ENCODE measurements around the gene ADAMTS6. TPM values are rescaled to one million over a fixed set of nuclear protein-coding genes. Genes with fewer than 3 reads are reported as not detected.

Gene ADAMTS6
- polyA plus RNA-seq, 3 donors: 0.01 TPM; not detected in 2

GRCh38 chr5:65248896-65249295, 232.8 kb downstream of the ADAMTS6 start:
- no peaks in the 10 kb centered on the region for H3K27me3 Mint-ChIP-seq (ENCODE audit: low read depth in 3 of 3)
- intact Hi-C loops (cut with micrococcal nuclease): no loop called here
- Histone ChIP-seq H3K4me2 (replicated peaks; ENCODE audit: extremely low read depth, low read length, poor library complexity, severe bottlenecking) (no peak overlapping the region), H3K36me3 (replicated peaks in 1 of 2; ENCODE audit: control insufficient read depth in 1 of 2, insufficient read depth in 2 of 2, low read length in 2 of 2) (no peaks in the 10 kb centered on the region), H4K20me1 (ENCODE audit: insufficient read depth, low read length) (no peaks in the 10 kb centered on the region), H3K4me1 (ENCODE audit: control insufficient read depth in 1 of 2, insufficient read depth in 2 of 2, low read length in 2 of 2) (no peaks in the 10 kb centered on the region), H2AFZ (ENCODE audit: insufficient read depth, low read depth, low read length, poor library complexity, severe bottlenecking) (no peak overlapping the region), H3K79me2 (ENCODE audit: insufficient read depth, low read length) (no peaks in the 10 kb centered on the region), H3K9me3 (replicated peaks in 1 of 2; ENCODE audit: control insufficient read depth in 1 of 2, insufficient read depth in 1 of 2, low read length in 2 of 2) (no peaks in the 10 kb centered on the region), H3K27me3 (ENCODE audit: control insufficient read depth in 2 of 2, insufficient read depth in 2 of 2, low read length in 2 of 2) (no peaks in the 10 kb centered on the region), H3K4me3 (replicated peaks in 1 of 3; ENCODE audit: low read depth in 2 of 3, low read length in 3 of 3) (no peak overlapping the region), H3K9ac (ENCODE audit: insufficient read depth, low read length, poor library complexity, severe bottlenecking) (no peak overlapping the region), H3K27ac (ENCODE audit: low read depth in 1 of 2, low read length in 2 of 2) (no peak overlapping the region)
- H3K4me3 Mint-ChIP-seq: no peak overlapping the region
- peaks cover 0 to 3% (median 0%) of the 10 kb centered on the region in 7 donors for H3K9me3 Mint-ChIP-seq
- H3K27ac Mint-ChIP-seq: no peak overlapping the region
- H3K36me3 Mint-ChIP-seq: no peaks in the 10 kb centered on the region
- 60% methylated on average over 1 of the region's 4 CpGs for WGBS (ENCODE audit: insufficient coverage)
- H3K4me1 Mint-ChIP-seq: no peaks in the 10 kb centered on the region
- TF ChIP-seq CTCF (IDR thresholded peaks at IDR 0.05): no peak
- no peak for DNase-seq

- no peaks in the 10 kb centered on the region for H3K36me3 ChIP-seq (replicated peaks in 1 of 2; ENCODE audit: control insufficient read depth in 1 of 2, insufficient read depth in 2 of 2, low read length in 2 of 2)
- H3K9ac ChIP-seq (ENCODE audit: insufficient read depth, low read length, poor library complexity, severe bottlenecking): no peak overlapping the region
- H3K27ac ChIP-seq (ENCODE audit: low read depth in 1 of 2, low read length in 2 of 2): no peak overlapping the region
- no peak overlapping the region for H2AFZ ChIP-seq (ENCODE audit: insufficient read depth, low read depth, low read length, poor library complexity, severe bottlenecking)
- peaks cover 0 to 3% (median 0%) of the 10 kb centered on the region in 7 donors for H3K9me3 Mint-ChIP-seq
- intact Hi-C loops (cut with micrococcal nuclease): no loop called here
- no peak overlapping the region for H3K4me2 ChIP-seq (replicated peaks; ENCODE audit: extremely low read depth, low read length, poor library complexity, severe bottlenecking)
- H4K20me1 ChIP-seq (ENCODE audit: insufficient read depth, low read length): no peaks in the 10 kb centered on the region
- no peaks in the 10 kb centered on the region for H3K4me1 Mint-ChIP-seq
- H3K36me3 Mint-ChIP-seq: no peaks in the 10 kb centered on the region
- H3K4me3 ChIP-seq (replicated peaks in 1 of 3; ENCODE audit: low read depth in 2 of 3, low read length in 3 of 3): no peak overlapping the region
- H3K27ac Mint-ChIP-seq: no peak overlapping the region
- H3K4me3 Mint-ChIP-seq: no peak overlapping the region
- H3K79me2 ChIP-seq (ENCODE audit: insufficient read depth, low read length): no peaks in the 10 kb centered on the region
- no peaks in the 10 kb centered on the region for H3K27me3 Mint-ChIP-seq (ENCODE audit: low read depth in 3 of 3)
- no peaks in the 10 kb centered on the region for H3K27me3 ChIP-seq (ENCODE audit: control insufficient read depth in 2 of 2, insufficient read depth in 2 of 2, low read length in 2 of 2)
- H3K9me3 ChIP-seq (replicated peaks in 1 of 2; ENCODE audit: control insufficient read depth in 1 of 2, insufficient read depth in 1 of 2, low read length in 2 of 2): no peaks in the 10 kb centered on the region
- H3K4me1 ChIP-seq (ENCODE audit: control insufficient read depth in 1 of 2, insufficient read depth in 2 of 2, low read length in 2 of 2): no peaks in the 10 kb centered on the region
- no peak for DNase-seq
- no CpG with 5 or more reads among the region's 2 CpGs for WGBS (ENCODE audit: insufficient coverage)
- TF ChIP-seq CTCF (IDR thresholded peaks at IDR 0.05): no peak
These were observed 234.1 kb downstream of the ADAMTS6 start for GRCh38 chr5:65247594-65247993.

All from CD14-positive monocyte (primary cell).